ENCODE measurements around the gene IL1RAPL2.

DNA sequence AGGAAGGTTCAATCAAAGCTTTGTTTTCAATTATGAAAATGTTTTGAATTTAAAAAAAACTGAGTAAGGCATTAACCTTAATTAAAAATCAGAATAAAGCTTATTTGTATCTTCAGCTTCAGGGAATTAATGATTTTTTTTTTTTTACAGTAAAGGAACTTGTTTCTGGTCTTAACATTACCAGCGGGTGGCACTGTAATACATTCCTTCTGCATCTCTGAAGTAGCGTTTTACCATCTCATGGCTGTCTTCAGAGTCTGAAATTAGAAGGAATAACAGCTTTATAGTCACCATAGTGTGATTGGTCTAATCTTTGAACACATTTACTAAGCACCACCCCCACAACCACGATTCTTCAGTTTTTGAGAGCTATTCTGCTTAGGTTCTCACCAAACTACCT lies 102.6 kb downstream of the IL1RAPL2 start:
- TF ChIP-seq, protein P1, sequence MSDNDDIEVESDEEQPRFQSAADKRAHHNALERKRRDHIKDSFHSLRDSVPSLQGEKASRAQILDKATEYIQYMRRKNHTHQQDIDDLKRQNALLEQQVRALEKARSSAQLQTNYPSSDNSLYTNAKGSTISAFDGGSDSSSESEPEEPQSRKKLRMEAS (IDR thresholded peaks at IDR 0.05; ENCODE audit: low read depth, low read length), result no peak
- TF ChIP-seq, protein P2, sequence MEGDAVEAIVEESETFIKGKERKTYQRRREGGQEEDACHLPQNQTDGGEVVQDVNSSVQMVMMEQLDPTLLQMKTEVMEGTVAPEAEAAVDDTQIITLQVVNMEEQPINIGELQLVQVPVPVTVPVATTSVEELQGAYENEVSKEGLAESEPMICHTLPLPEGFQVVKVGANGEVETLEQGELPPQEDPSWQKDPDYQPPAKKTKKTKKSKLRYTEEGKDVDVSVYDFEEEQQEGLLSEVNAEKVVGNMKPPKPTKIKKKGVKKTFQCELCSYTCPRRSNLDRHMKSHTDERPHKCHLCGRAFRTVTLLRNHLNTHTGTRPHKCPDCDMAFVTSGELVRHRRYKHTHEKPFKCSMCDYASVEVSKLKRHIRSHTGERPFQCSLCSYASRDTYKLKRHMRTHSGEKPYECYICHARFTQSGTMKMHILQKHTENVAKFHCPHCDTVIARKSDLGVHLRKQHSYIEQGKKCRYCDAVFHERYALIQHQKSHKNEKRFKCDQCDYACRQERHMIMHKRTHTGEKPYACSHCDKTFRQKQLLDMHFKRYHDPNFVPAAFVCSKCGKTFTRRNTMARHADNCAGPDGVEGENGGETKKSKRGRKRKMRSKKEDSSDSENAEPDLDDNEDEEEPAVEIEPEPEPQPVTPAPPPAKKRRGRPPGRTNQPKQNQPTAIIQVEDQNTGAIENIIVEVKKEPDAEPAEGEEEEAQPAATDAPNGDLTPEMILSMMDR (IDR thresholded peaks at IDR 0.05; ENCODE audit: low read depth, low read length), result no peak

All from NB4 (cell line).